ENCODE results near the gene ZEB2. TPM values are rescaled to one million over a fixed set of nuclear protein-coding genes. Genes with fewer than 3 reads are reported as not detected.

Gene ZEB2
- polyA plus RNA-seq, 2 of the 4 experiments (the other 2 are of a cell fraction), result 4.2 to 7.0 TPM

- peak in 1 of 2 experiments; percentile 51 for DNase-seq (ENCODE audit: low read depth in 1 of 2, low spot score in 1 of 2)
- no peak for FAIRE-seq
Observed at GRCh38 chr2:144350151-144350802, 169.6 kb downstream of the ZEB2 start.

GRCh38 chr2:144349674-144350073 lies 170.2 kb downstream of the ZEB2 start:
- Histone ChIP-seq H3K4me3 (no peak overlapping the region), H3K4me2 (peak overlapping the region; percentile 62), H3K4me1 (peaks cover 23% of the 10 kb centered on the region), H3K9me3 (no peaks in the 10 kb centered on the region), H3K27ac (peak overlapping the region; percentile 62 to 74)
- WGBS (ENCODE audit: missing lambda C conversion rate), result 27% methylated on average over 3 of the region's 3 CpGs
- FAIRE-seq (no peak), ATAC-seq (peak; percentile 34 to 78; a peak in 3 of 6 replicates), DNase-seq (ENCODE audit: low read depth in 1 of 2, low spot score in 1 of 2) (no peak)
- ChIA-PET POLR2A (no interaction called here), CTCF (interaction anchor here (0.7 to 1.6 kb wide), 2 partner anchors 9 to 700 kb away, joined by 3 read pairs; no protein-coding TSS in a partner anchor)
- TF ChIP-seq ZC3H11A (IDR thresholded peaks at IDR 0.05) (no peak), MYC (IDR thresholded peaks at IDR 0.05; ENCODE audit: borderline replicate concordance, low read length) (no peak), HMGXB4 (CRISPR knock-in tag; IDR thresholded peaks at IDR 0.05; ENCODE audit: borderline replicate concordance) (no peak), BCL3 (IDR thresholded peaks at IDR 0.05) (no peak), RARB (CRISPR knock-in tag; IDR thresholded peaks at IDR 0.05) (no peak), PHF8 (IDR thresholded peaks at IDR 0.05; ENCODE audit: borderline replicate concordance, low read depth) (no peak), NR3C1 (IDR thresholded peaks at IDR 0.05) (no peak), HDAC2 (IDR thresholded peaks at IDR 0.05) (no peak), HOXA7 (CRISPR knock-in tag; IDR thresholded peaks at IDR 0.05) (no peak), POLR2A (IDR thresholded peaks at IDR 0.05; ENCODE audit: low read length) (no peak), ATOH8 (CRISPR knock-in tag; IDR thresholded peaks at IDR 0.05; ENCODE audit: low read depth) (no peak), POLR2AphosphoS2 (conservative IDR thresholded peaks at IDR 0.05; ENCODE audit: low read length) (no peak), RAD21 (conservative IDR thresholded peaks at IDR 0.05 in 1 of 2, IDR thresholded peaks at IDR 0.05 in 1 of 2) (no peak), KDM5A (IDR thresholded peaks at IDR 0.05) (no peak), EHMT2 (IDR thresholded peaks at IDR 0.05; ENCODE audit: low read depth) (no peak)
- TF ChIP-seq, protein P1, sequence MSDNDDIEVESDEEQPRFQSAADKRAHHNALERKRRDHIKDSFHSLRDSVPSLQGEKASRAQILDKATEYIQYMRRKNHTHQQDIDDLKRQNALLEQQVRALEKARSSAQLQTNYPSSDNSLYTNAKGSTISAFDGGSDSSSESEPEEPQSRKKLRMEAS (IDR thresholded peaks at IDR 0.05), result no peak

More at GRCh38 chr2:144350151-144350802, 169.6 kb downstream of the ZEB2 start:
- Histone ChIP-seq H3K9me3 (no peaks in the 10 kb centered on the region), H3K4me2 (peak overlapping the region; percentile 62), H3K27ac (peak overlapping the region; percentile 62 to 74), H3K4me3 (no peak overlapping the region), H3K4me1 (peaks cover 26% of the 10 kb centered on the region)
- WGBS (ENCODE audit: missing lambda C conversion rate), result 35% methylated on average over 7 of the region's 7 CpGs
- ATAC-seq, result peak; percentile 19 to 84; a peak in 3 of 6 replicates
- CTCF ChIA-PET, result interaction anchor here (0.7 to 1.2 kb wide), 2 partner anchors 9 to 699 kb away, joined by 3 read pairs; no protein-coding TSS in a partner anchor
- POLR2A ChIA-PET, result no interaction called here
- TF ChIP-seq, protein P2, sequence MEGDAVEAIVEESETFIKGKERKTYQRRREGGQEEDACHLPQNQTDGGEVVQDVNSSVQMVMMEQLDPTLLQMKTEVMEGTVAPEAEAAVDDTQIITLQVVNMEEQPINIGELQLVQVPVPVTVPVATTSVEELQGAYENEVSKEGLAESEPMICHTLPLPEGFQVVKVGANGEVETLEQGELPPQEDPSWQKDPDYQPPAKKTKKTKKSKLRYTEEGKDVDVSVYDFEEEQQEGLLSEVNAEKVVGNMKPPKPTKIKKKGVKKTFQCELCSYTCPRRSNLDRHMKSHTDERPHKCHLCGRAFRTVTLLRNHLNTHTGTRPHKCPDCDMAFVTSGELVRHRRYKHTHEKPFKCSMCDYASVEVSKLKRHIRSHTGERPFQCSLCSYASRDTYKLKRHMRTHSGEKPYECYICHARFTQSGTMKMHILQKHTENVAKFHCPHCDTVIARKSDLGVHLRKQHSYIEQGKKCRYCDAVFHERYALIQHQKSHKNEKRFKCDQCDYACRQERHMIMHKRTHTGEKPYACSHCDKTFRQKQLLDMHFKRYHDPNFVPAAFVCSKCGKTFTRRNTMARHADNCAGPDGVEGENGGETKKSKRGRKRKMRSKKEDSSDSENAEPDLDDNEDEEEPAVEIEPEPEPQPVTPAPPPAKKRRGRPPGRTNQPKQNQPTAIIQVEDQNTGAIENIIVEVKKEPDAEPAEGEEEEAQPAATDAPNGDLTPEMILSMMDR (IDR thresholded peaks at IDR 0.05), result no peak
- TF ChIP-seq FOSL2 (IDR thresholded peaks at IDR 0.05) (no peak), FOSL2 (CRISPR knock-in tag; IDR thresholded peaks at IDR 0.05) (peak; percentile 45), JUNB (IDR thresholded peaks at IDR 0.05) (peak; percentile 29; the same call in 1 of the 2 replicates)
